Stomach (tissue), 9 donors: ENCODE results near the gene JAG2. TPM values are rescaled to one million over a fixed set of nuclear protein-coding genes. Genes with fewer than 3 reads are reported as not detected.

ENCODE experiments used
- DNase-seq, 2 donors: peaks; one replicate each; pipeline versions ENCODE4 v3.0.0 to v3.0.0-alpha.2; 2013 to 2019
- H3K27ac ChIP-seq, 5 donors: fragments of 200-600 bp in 4 of 5; sonication (generic) in 4 of 5; one replicate each; pipeline ENCODE4 v1.5.1; 2013 to 2019; ENCODE audit warnings: mild to moderate bottlenecking in 1 of 5, moderate library complexity in 1 of 5
- H3K27me3 ChIP-seq, 3 donors: fragments of 200-600 bp; sonication (generic); one replicate each; pipeline ENCODE4 v1.5.1; 2017 to 2019; ENCODE audit warnings: mixed run types in 1 of 3
- H3K36me3 ChIP-seq, 4 donors: fragments of 200-600 bp; sonication (generic); 1 replicate in 3 of 4; 2 replicates in 1 of 4; pipeline ENCODE4 v1.5.1; 2016 to 2019
- H3K4me1 ChIP-seq, 4 donors: fragments of 200-600 bp; sonication (generic); one replicate each; pipeline ENCODE4 v1.5.1; 2016 to 2019
- H3K4me3 ChIP-seq, 4 donors: fragments of 200-600 bp; sonication (generic) in 3 of 4; one replicate each; pipeline ENCODE4 v1.5.1; 2016 to 2019; ENCODE audit warnings: mild to moderate bottlenecking in 1 of 4
- H3K9me3 ChIP-seq, 4 donors: fragments of 200-600 bp; sonication (generic); one replicate each; pipeline ENCODE4 v1.5.1; 2016 to 2019
- CTCF ChIP-seq, 7 experiments: fragments of 450-650 bp in 4 of 7; fragments of 200-600 bp in 3 of 7; sonication (generic) in 3 of 7; IDR thresholded peaks; one replicate each; pipeline ENCODE4 v1.5.1; 2016 to 2019; ENCODE audit warnings: antibody characterized with exemption in 7 of 7, control low read depth in 2 of 7, mild to moderate bottlenecking in 1 of 7
- EP300 ChIP-seq: sonication (generic); formaldehyde crosslinking; IDR thresholded peaks from one replicate; pipeline ENCODE4 v1.6.1; 2017; ENCODE audit warnings: antibody characterized with exemption
- POLR2A ChIP-seq, 4 donors: fragments of 450-650 bp; IDR thresholded peaks; one replicate each; pipeline ENCODE4 v1.6.1; 2016; ENCODE audit warnings: antibody characterized with exemption in 4 of 4, control low read depth in 2 of 4, mild to moderate bottlenecking in 1 of 4, moderate library complexity in 1 of 4
- POLR2AphosphoS5 ChIP-seq, 3 donors: sonication (generic); formaldehyde crosslinking; IDR thresholded peaks; one replicate each; pipeline ENCODE4 v1.6.1; 2016; ENCODE audit warnings: antibody characterized with exemption in 3 of 3
- WGBS, 5 donors: extraction: QIAGEN DNeasy Blood & Tissue Kit in 3 of 5; methylation state at CpG; one replicate each; pipeline versions ENCODE4 v1.1.5 to v1.1.7; 2013 to 2018; 5-methylcytosine and 5-hydroxymethylcytosine counted together
- intact Hi-C: fragments of 100-400 bp; cut with DNase I; formaldehyde crosslinking; loops from one replicate; pipeline ENCODE4 v1.15.1; 2023; ENCODE audit warnings: low total_unique reads
- polyA plus RNA-seq, 3 donors: library from polyadenylated mRNA; stranded (reverse); fragments of 200-250 nt; gene quantifications; one replicate each; pipeline ENCODE4 v1.2.3, GENCODE V29; 2013
- total RNA-seq, 5 donors: library from RNA; depleted of rRNA; stranded (reverse); fragments of >200 nt; gene quantifications; one replicate each; pipeline versions ENCODE4 v1.1.0 to v1.2.3, GENCODE V29; 2014 to 2016
- donor health status: healthy with polysubstance abuse.
- donor health status: Bipolar disorder and iron deficiency.
- donor health status: healthy.

Gene JAG2
- total and polyA plus RNA-seq, 8 donors: 6.0 to 117 (median 15.6) TPM

GRCh38 chr14:105196265-105196960 lies 27.8 kb upstream of the JAG2 start:
- 6 to 27% (median 8%) methylated on average over 7 to 57 of the region's 58 CpGs for WGBS, 5 donors

GRCh38 chr14:105195522-105196264 lies 27.1 kb upstream of the JAG2 start:
- no peak for TF ChIP-seq POLR2AphosphoS5 (IDR thresholded peaks at IDR 0.05)
- no peak for TF ChIP-seq CTCF (IDR thresholded peaks at IDR 0.05)
- no peak for TF ChIP-seq EP300
- no peak for TF ChIP-seq POLR2A (IDR thresholded peaks at IDR 0.05)
- Histone ChIP-seq H3K4me3 (no peak overlapping the region), H3K4me1 (peaks cover 20 to 49% (median 44%) of the 10 kb centered on the region in 4 donors), H3K27ac (peak overlapping the region; percentile 33 to 68 (median 59)), H3K9me3 (no peaks in the 10 kb centered on the region), H3K36me3 (no peaks in the 10 kb centered on the region), H3K27me3 (peaks cover 10 to 97% (median 89%) of the 10 kb centered on the region in 3 donors)
- WGBS, 5 donors: 42 to 62% (median 54%) methylated on average over 23 to 25 of the region's 25 CpGs
- peak in 1 of 2 donors; percentile 65 for DNase-seq
- intact Hi-C loops: no loop called here

More at GRCh38 chr14:105196265-105196960, 27.8 kb upstream of the JAG2 start:
- H3K27ac ChIP-seq: peak overlapping the region; percentile 33 to 68 (median 59)
- DNase-seq: peak in 1 of 2 donors; percentile 77
- peaks cover 21 to 49% (median 48%) of the 10 kb centered on the region in 4 donors for H3K4me1 ChIP-seq
- no peaks in the 10 kb centered on the region for H3K9me3 ChIP-seq
- no peaks in the 10 kb centered on the region for H3K36me3 ChIP-seq
- intact Hi-C loops: no loop called here
- no peak for TF ChIP-seq POLR2A (IDR thresholded peaks at IDR 0.05)
- TF ChIP-seq CTCF (IDR thresholded peaks at IDR 0.05): no peak
- no peak for TF ChIP-seq POLR2AphosphoS5 (IDR thresholded peaks at IDR 0.05)
- no peak for TF ChIP-seq EP300
- peak overlapping the region; percentile 2 to 28 (median 16) for H3K4me3 ChIP-seq
- H3K27me3 ChIP-seq: peaks cover 10 to 97% (median 88%) of the 10 kb centered on the region in 3 donors

- H3K36me3 ChIP-seq: no peaks in the 10 kb centered on the region
- H3K4me1 ChIP-seq: peaks cover 20 to 49% (median 44%) of the 10 kb centered on the region in 4 donors
- no peak overlapping the region for H3K4me3 ChIP-seq
- intact Hi-C loops: no loop called here
- no peaks in the 10 kb centered on the region for H3K9me3 ChIP-seq
- WGBS, 5 donors: 77 to 88% (median 83%) methylated on average over 4 to 10 of the region's 10 CpGs
- H3K27ac ChIP-seq: peak overlapping the region in 3 of 5 donors; percentile 56 to 68 (median 59)
- no peak for TF ChIP-seq POLR2A (IDR thresholded peaks at IDR 0.05)
- no peak for TF ChIP-seq CTCF (IDR thresholded peaks at IDR 0.05)
- no peak for TF ChIP-seq POLR2AphosphoS5 (IDR thresholded peaks at IDR 0.05)
- TF ChIP-seq EP300: no peak
- DNase-seq: no peak
- peaks cover 7 to 95% (median 83%) of the 10 kb centered on the region in 3 donors for H3K27me3 ChIP-seq
Observed at GRCh38 chr14:105195051-105195450, 26.5 kb upstream of the JAG2 start.

GRCh38 chr14:105193916-105194782 lies 25.6 kb upstream of the JAG2 start:
- H3K9me3 ChIP-seq: no peaks in the 10 kb centered on the region
- peaks cover 6 to 94% (median 75%) of the 10 kb centered on the region in 3 donors for H3K27me3 ChIP-seq
- peaks cover 20 to 49% (median 44%) of the 10 kb centered on the region in 4 donors for H3K4me1 ChIP-seq
- intact Hi-C loops: no loop called here
- TF ChIP-seq POLR2AphosphoS5 (IDR thresholded peaks at IDR 0.05) (no peak), EP300 (no peak), POLR2A (IDR thresholded peaks at IDR 0.05) (no peak), CTCF (IDR thresholded peaks at IDR 0.05) (no peak)
- peak overlapping the region in 4 of 5 donors; percentile 1 to 33 (median 14) for H3K27ac ChIP-seq
- peak in 1 of 2 donors; percentile 84 for DNase-seq
- no peaks in the 10 kb centered on the region for H3K36me3 ChIP-seq
- 23 to 34% (median 27%) methylated on average over 10 to 17 of the region's 17 CpGs for WGBS, 5 donors
- no peak overlapping the region for H3K4me3 ChIP-seq
